ENCODE results near the gene CXCL5.
"Not testable (repeated sequence)": the region's sequence is repeated elsewhere in the genome, so short reads cannot be mapped to it uniquely, and the experiment has no call there.

Gene CXCL5

DNA sequence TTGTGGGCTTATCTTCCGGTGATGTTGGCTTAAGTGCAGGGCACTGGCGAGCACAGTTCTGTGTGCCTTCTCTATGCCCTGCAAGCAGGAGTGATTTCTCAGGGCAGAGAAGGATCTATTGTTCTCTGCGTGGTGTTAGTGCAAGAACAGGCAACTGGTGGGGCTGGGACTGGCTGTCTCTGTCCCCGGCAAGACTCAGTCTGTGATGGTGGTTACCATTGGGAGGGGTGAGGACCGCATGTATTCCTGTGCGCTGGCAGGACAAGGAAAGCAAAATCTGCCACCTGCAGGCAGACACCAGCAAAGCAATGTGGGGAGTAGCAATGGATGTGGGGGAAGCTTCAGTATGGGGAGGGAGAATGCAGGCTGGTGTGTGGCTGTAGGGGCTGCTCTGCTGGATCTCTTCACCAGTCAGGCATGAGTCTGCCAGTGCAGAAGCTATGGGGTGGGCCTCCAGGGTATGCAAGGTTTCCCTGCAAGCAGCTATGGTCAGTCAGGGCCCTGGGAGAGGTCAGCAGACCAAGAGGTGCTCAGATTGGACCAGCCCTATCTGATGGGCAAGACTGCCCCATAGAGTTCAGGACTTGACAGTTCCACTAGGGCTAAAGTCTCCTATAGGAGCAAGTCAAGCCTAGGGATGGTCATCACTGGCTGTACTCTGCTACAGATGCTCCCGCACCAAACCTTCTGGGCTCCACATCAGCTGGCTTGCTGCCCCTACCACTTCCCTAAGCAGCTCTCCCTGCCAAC is 33.4 kb downstream of the CXCL5 start:
- no peak for DNase-seq

DNA sequence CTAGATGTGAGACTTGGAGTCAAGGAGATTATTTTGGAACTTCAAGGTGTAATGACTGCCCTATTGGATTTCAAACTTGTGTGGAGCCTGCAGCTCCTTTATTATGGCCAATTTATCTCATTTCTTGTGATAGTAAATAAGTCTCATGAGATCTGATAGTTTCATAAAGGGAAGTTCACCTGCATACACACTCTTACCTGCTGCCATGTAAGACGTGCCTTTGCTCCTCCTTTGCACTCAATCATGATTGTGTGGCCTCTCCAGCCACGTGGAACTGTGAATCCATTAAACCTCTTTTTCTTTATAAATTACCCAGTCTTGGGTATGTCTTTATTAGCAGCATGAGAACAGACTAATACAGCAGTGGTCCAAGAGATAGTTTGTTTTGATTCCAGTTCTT is 35.8 kb downstream of the CXCL5 start:
- no peak for DNase-seq

DNA sequence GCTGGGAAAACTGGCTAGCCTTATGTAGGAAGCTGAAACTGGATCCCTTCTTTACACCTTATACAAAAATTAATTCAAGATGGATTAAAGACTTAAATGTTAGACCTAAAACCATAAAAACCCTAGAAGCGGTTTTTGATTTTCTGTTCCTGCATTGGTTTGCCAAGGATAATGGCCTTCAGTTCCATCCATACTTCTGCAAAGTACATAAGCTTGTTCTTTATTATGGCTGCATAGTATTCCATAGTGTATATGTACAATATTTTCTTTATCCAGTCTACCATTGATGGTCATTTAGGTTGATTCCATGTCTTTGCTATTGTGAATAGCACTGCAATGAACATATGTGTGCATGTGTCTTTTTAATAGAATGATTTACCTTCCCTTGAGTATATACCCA is 39.4 kb downstream of the CXCL5 start:
- not testable (repeated sequence) for DNase-seq

DNA sequence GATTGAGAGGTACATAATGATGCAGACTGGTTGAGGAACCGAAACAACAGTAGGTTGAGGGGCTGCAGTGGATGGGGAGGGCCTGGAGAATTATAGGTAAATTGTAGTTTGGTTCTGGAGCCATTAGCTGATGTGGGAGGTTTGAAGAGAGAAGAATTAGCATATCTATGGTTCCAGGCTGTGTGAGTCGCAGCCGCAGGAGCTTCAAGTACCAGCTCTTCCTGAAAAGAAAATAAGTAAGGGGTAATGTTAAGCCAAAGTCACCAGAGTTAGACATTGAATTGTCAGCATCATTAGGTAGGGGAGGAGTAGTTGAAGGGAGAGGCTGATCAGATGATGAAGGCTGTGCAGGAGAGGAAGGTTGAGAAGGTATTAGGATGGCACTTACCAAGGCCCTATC is 46.1 kb downstream of the CXCL5 start:
- no peak for DNase-seq

DNA sequence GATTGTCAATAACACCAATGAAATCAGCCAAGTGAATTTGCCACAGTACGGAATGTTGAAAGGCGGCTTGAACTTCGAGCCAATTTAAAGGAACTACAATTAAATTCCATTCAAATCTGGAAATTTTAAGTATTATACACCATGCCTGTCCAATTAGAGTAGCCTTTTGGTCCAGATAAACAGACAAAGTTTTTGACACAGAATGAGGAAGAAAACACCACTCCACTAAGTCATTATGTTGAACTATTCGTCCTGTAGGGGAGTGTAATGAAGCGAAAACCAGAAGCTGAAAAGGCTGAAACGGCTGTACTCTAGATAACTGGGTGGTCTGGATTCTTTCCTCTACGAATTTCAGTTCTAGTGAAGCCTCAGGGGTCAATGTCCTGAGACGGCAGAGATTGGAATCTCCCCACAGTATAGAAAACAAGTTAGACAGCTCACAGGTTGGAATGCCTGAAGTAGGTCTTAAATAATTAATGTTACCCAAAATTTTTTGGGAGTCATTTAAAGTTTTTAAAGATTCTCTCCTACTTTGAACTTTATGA is 48.0 kb downstream of the CXCL5 start:
- not testable (repeated sequence) for DNase-seq

DNA sequence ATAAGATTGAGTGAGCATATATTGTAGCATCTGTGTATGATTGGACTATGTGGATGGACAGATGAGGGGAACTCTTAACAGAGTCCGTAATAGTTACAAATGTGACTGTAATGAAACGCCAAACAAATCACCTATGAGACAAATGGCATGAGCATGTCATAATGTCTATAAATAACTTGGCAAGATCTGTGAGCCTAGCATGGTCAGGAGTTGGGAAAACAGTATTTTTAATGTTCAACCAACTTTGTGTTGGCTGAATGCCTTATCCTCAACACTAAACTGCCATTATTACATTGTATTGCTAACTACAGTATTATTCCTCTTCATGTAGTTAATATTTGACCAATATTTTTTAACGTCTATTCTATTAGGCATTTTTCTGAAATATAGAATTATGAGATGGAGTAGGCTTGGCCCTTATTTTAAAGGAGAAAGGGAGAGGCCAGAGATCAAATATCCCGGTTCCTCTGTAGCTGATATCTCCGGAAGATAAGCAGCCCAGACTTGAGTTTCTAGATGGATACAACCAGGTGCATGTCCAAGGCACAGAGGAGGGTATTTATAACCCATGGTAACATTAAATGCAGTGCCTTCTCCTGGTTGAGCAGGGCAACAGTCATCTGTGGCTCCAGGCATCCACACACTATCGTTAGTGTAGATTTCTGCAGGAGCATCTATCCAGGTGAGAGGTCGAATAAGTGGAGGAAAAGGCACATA is 49.3 kb downstream of the CXCL5 start:
- no peak for DNase-seq

DNA sequence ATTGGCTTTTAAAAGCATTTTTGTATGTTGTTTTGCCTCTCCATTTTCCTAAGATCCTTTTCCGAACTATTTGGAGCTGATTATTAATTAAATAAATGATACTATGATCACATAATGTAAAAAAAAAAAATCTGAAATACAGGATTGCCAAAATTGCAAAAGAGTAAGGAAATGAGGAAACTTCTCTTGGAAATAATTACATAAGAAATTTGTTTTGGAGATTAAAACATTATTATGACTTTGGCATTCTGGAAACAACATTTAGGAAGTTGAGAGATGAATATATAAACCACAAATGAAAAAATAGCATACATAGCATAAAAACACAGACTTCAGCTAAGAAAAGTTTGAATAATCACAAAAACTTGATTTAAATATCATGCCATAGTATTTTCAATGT is 50.2 kb downstream of the CXCL5 start:
- no peak for DNase-seq

DNA sequence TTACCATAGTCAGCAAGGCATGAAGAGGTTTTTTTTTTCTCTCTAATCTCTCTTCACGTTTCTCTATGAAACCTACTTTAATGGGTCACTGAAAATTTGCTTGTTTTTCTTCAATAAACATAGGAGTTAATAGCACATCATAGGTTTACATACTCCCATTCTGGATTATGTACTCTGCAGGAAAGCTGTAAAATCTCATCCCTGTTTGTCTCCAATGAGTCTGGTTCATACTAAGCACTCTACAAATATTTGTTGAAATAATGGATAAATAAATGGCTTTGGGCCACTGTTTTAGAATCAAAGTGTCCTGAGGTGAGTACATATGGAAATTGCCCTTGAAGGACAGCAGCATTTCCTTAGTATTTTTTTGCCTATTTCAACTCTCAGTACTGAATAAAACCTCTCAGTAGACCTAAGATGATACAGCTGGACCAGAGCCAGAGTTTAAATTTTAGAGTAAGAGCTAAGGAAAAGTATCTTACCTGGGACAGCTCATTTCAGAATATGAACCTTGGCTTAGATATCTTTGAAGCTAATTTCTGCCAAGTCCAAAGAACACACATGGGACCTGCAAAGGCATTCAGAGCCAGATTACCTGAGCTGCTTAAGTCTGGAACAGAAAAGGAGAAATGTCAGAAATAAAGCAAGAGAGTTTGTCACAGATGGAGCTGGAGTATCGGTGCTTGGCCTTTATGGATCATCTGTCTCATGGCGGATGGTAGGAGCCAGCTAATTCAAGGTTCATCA is 51.1 kb downstream of the CXCL5 start:
- DNase-seq: no peak

DNA sequence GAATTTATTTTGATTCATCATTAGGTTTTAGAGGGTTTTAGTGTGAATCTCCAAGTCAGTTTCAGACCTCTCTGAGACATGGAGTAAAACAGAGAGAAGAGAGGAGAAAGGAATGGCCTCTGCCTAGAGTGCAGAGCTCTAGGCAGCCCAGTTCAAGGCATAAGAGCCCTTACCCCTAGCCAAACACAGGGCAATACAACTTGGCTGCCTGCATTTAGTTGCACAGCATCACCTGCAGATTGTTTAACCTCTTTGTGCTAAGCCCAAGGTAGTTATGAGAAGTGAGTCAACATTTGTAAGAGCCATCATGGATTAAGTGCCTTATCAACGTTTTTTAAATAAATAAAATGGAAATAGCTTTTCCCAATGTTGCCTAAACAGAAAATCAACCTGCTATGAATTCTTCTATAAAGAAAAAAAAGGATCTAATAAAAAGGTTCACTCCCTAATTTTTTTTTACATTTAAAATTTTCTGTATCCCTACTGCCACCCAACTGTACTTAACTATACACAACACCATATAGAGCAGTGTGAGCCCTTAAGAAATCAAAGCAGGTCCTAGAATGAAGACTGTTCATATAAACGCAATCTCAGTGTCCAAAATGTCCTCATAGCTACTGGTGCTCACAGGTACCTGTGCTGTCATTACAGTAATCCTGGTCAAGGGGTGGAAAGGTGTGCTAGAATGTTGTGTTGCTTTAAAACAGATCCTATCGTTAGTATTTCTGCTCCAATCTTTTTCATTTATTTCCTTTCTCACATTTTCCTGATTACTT is 52.6 kb downstream of the CXCL5 start:
- no peak for DNase-seq
